Measurements from ENCODE around the gene FAM83F.
A peak's percentile ranks its signal among the peaks of the same experiment; 100 is the strongest.

The FAM83F gene

GRCh38 chr22:40039482-40040115 is 44.8 kb downstream of the FAM83F start:
- no peak for DNase-seq

- DNase-seq = peak; percentile 85
These were observed 46.2 kb downstream of the FAM83F start for GRCh38 chr22:40040927-40041326.

GRCh38 chr22:40041366-40042137 is 46.8 kb downstream of the FAM83F start:
- DNase-seq = peak; percentile 26

GRCh38 chr22:40042312-40042711 is 47.6 kb downstream of the FAM83F start:
- DNase-seq = no peak

- peak; percentile 45 for DNase-seq
These were observed 48.3 kb downstream of the FAM83F start for GRCh38 chr22:40043081-40043480.

- no peak for DNase-seq
These were observed 49.0 kb downstream of the FAM83F start for GRCh38 chr22:40043793-40044101.

GRCh38 chr22:40044102-40044869 is 49.5 kb downstream of the FAM83F start:
- peak; percentile 99 for DNase-seq

- DNase-seq = peak; percentile 70
These were observed 50.4 kb downstream of the FAM83F start for GRCh38 chr22:40044870-40045834.

GRCh38 chr22:40046126-40046525 is 51.4 kb downstream of the FAM83F start:
- no peak for DNase-seq

GRCh38 chr22:40050258-40050657 is 55.5 kb downstream of the FAM83F start:
- DNase-seq = no peak

GRCh38 chr22:40051322-40051721 is 56.6 kb downstream of the FAM83F start:
- DNase-seq = no peak

- DNase-seq = no peak
These were observed 58.7 kb downstream of the FAM83F start for GRCh38 chr22:40053460-40053859.

GRCh38 chr22:40054486-40054885 is 59.7 kb downstream of the FAM83F start:
- no peak for DNase-seq

- no peak for DNase-seq
These were observed 60.6 kb downstream of the FAM83F start for GRCh38 chr22:40055143-40055883.

- no peak for DNase-seq
These were observed 61.4 kb downstream of the FAM83F start for GRCh38 chr22:40056154-40056553.

GRCh38 chr22:40056559-40056958 is 61.8 kb downstream of the FAM83F start:
- DNase-seq = no peak

- DNase-seq = no peak
These were observed 62.9 kb downstream of the FAM83F start for GRCh38 chr22:40057652-40058051.

- no peak for DNase-seq
These were observed 63.5 kb downstream of the FAM83F start for GRCh38 chr22:40058265-40058664.

- no peak for DNase-seq
These were observed 71.2 kb downstream of the FAM83F start for GRCh38 chr22:40065981-40066380.

GRCh38 chr22:40067639-40068038 is 72.9 kb downstream of the FAM83F start:
- no peak for DNase-seq

- no peak for DNase-seq
These were observed 75.9 kb downstream of the FAM83F start for GRCh38 chr22:40070701-40071100.

- no peak for DNase-seq
These were observed 77.0 kb downstream of the FAM83F start for GRCh38 chr22:40071720-40072119.
